Duodenal mucosa (tissue), 2 donors: Measurements from ENCODE around the gene RGS10.
"Not testable (repeated sequence)": the region's sequence is repeated elsewhere in the genome, so short reads cannot be mapped to it uniquely, and the experiment has no call there.

Source experiments
- H3K27ac ChIP-seq: one replicate; pipeline ENCODE4 v1.7.0; 2013; ENCODE audit warnings: low read depth, low read length
- H3K27me3 ChIP-seq, 2 donors: one replicate each; pipeline ENCODE4 v1.7.0; 2013; ENCODE audit warnings: low read length in 2 of 2, control low read depth in 1 of 2; ENCODE audit not compliant: insufficient read depth in 2 of 2, control insufficient read depth in 1 of 2
- H3K36me3 ChIP-seq, 2 donors: one replicate each; pipeline ENCODE4 v1.7.0; 2013; ENCODE audit warnings: low read length in 2 of 2, control low read depth in 1 of 2; ENCODE audit not compliant: insufficient read depth in 2 of 2, control insufficient read depth in 1 of 2
- H3K4me1 ChIP-seq, 2 donors: one replicate each; pipeline ENCODE4 v1.7.0; 2013; ENCODE audit warnings: low read length in 2 of 2, control low read depth in 1 of 2; ENCODE audit not compliant: insufficient read depth in 2 of 2, control insufficient read depth in 1 of 2
- H3K4me3 ChIP-seq, 2 donors: one replicate each; pipeline ENCODE4 v1.7.0; 2013; ENCODE audit warnings: low read length in 2 of 2, low read depth in 1 of 2
- H3K9ac ChIP-seq, 2 donors: one replicate each; pipeline ENCODE4 v1.7.0; 2013; ENCODE audit warnings: low read length in 2 of 2, low read depth in 1 of 2
- H3K9me3 ChIP-seq, 2 donors: one replicate each; pipeline ENCODE4 v1.7.0; 2013; ENCODE audit warnings: low read length in 2 of 2, control low read depth in 1 of 2; ENCODE audit not compliant: control insufficient read depth in 1 of 2

RGS10 gene, protein sequence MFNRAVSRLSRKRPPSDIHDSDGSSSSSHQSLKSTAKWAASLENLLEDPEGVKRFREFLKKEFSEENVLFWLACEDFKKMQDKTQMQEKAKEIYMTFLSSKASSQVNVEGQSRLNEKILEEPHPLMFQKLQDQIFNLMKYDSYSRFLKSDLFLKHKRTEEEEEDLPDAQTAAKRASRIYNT

DNA sequence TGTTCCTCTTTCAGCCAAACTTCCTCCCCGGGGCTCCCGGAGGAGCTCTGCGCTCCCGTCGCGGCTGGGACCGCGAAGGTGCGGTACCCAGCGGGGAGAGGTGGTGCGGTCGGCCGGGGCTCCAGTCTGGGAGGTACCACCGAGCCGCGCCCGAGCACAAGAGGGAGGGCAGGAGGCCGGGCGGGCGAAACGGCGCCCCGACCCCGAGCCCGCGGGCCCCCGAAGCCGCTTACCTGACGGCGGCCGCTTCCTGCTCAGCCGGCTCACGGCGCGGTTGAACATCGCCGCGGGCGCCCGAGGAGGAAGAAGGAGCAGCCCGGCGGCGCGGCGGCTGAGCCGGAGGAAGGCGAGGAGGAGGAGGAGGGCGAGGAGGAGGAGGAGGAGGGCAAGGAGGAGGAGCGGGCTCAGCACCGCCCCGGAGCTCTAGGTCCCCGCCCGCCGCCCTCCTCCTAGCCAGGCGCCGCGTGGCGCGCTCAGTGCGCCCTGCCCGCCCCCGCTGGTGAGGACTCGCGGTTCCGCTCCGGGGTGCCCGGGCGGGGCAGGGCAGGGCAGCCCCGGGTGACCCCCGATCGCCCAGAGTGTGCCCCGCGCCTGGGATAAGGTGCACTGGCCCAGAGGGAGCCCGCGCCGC lies at the start of gene RGS10:
Gene RGS10 (minus strand): TSS at position 363 of the 631 bp plus-strand sequence. CDS start 81 bp downstream, at position 282.
- no peaks in the 10 kb centered on the region for H3K27me3 ChIP-seq
- H3K9me3 ChIP-seq: no peaks in the 10 kb centered on the region
- peak within 1 kb of the TSS; percentile 49 for H3K27ac ChIP-seq
- peak within 1 kb of the TSS; percentile 76 to 81 for H3K4me3 ChIP-seq
- H3K36me3 ChIP-seq: no peaks in the 10 kb centered on the region
- peak within 1 kb of the TSS; percentile 56 to 84 for H3K9ac ChIP-seq
- H3K4me1 ChIP-seq: peaks cover 12 to 20% of the 10 kb centered on the region in 2 donors

DNA sequence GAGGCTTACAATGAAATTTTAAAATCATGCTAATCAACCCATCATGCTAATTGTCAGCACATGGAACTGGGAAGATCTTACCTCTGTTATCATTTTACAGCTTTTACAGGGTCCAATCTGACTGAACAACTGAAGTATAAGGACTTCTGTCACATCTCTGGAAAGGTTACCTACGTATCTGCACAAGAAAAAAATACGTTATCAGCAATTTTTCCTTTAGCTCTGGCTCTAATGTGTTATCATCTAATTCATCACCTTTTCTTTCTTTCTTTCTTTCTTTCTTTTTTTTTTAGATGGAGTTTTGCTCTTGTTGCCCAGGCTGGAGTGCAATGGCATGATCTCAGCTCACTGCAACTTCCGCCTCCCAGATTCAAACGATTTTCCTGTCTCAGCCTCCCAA lies 45.6 kb upstream of the RGS10 start:
- Histone ChIP-seq H3K9me3 (no peaks in the 10 kb centered on the region), H3K27me3 (no peaks in the 10 kb centered on the region), H3K27ac (no peak overlapping the region), H3K9ac (no peak overlapping the region), H3K4me1 (peaks cover 15% of the 10 kb centered on the region in 2 donors), H3K36me3 (peaks cover 28 to 34% of the 10 kb centered on the region in 2 donors), H3K4me3 (no peak overlapping the region)

DNA sequence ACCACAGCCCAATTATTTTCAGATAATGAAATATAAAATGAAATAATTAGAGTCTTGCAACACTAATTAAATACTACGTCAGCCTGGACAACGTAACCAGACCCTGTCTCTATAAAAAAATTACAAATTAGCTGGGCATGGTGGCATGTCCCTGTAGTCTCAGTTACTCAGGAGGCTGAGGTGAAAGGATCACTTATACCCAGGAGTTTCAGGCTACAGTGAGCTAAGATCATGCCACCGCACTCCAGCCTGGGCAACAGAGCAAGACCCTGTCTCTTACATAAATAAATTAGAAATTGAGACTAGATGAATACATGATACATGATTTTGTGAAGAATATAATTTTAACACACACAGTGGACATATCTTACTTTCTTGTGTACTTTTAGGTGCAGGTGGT lies 35.8 kb upstream of the RGS10 start:
- Histone ChIP-seq H3K9ac (no peak overlapping the region), H3K36me3 (peaks cover 42 to 60% of the 10 kb centered on the region in 2 donors), H3K9me3 (no peaks in the 10 kb centered on the region), H3K27ac (no peak overlapping the region), H3K27me3 (no peaks in the 10 kb centered on the region), H3K4me3 (no peak overlapping the region), H3K4me1 (no peaks in the 10 kb centered on the region)

DNA sequence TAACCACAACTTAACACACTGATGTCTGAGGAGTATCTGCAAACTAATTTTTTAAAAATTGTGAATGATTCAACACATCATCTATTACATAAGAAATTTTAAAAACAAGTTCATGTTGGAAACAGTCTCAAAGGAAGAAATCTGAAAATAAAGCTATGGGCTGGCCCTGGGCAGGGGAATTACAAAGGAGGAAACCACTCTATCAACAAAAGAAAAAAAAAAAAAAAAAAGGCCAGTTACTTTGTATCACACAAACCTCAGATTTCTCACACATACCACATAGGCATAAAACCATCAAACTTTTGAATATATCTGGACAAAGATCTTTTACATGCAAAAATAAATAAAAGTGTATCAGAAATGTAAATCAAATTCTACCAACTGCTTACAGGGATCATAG lies 33.5 kb upstream of the RGS10 start:
- Histone ChIP-seq H3K4me1 (no peaks in the 10 kb centered on the region), H3K27ac (no peak overlapping the region), H3K9ac (no peak overlapping the region), H3K36me3 (peaks cover 37 to 66% of the 10 kb centered on the region in 2 donors), H3K9me3 (no peaks in the 10 kb centered on the region), H3K27me3 (no peaks in the 10 kb centered on the region), H3K4me3 (no peak overlapping the region)

DNA sequence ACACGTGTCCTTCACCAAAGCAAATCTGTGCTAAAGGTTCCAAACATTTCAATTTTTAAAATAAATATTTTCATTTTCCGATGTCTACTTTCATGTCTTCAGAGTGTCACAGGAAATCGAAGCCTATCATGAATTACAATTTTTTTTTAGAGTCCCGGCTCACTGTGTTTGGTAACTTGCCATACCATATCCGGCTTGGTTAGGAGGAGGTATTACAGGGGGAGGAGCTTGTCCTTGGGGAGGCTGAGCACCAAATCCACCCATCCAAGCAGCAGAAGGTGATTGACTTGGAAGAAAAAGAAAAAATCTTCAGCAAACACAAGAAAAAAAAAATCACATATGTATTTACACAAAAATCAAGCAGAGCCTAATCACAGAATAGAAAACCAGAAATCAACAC lies 33.0 kb upstream of the RGS10 start:
- Histone ChIP-seq H3K4me1 (no peaks in the 10 kb centered on the region), H3K9ac (no peak overlapping the region), H3K4me3 (no peak overlapping the region), H3K27me3 (no peaks in the 10 kb centered on the region), H3K27ac (no peak overlapping the region), H3K36me3 (peaks cover 37 to 66% of the 10 kb centered on the region in 2 donors), H3K9me3 (no peaks in the 10 kb centered on the region)

DNA sequence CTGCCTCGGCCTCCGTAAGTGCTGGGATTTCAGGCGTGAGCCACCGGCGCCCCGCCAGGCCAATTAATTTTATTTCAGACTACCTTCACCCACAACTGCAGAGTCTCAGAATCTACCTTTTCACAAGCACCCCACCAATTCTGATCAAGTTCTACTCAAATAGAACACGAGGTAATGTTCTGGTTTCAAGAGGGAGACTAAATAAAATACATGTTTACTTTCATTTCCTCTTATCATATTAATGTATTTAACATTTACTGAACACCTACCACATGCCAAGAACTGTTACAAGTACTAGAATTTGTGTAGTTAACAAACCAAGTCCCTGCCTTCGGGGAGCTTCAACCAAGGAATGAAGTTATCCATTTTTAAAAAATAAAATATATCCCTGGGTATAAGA lies 25.5 kb upstream of the RGS10 start:
- Histone ChIP-seq H3K4me1 (no peaks in the 10 kb centered on the region), H3K36me3 (peaks cover 0 to 11% of the 10 kb centered on the region in 2 donors), H3K27ac (no peak overlapping the region), H3K27me3 (no peaks in the 10 kb centered on the region), H3K9me3 (no peaks in the 10 kb centered on the region), H3K4me3 (no peak overlapping the region), H3K9ac (no peak overlapping the region)

DNA sequence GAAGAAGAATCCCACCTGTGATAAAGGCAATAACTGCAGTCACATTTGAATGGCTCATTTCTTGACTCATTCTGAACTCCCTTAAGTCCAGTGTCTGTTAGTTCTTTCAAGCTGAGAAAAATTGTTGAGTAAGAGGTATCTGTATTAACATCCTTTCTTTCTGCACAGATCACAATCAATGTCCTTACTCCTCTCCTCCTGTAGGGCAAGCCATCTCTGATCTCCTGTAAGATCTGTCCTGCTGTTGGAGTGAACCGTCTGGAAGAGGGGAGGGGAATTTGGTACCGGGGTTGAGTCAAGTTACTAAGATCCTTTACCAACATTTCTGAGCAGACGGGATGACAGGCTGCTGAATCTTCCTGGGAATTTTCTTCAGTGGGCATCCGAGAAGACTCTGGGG lies 19.6 kb upstream of the RGS10 start:
- H3K27ac ChIP-seq: no peak overlapping the region
- no peaks in the 10 kb centered on the region for H3K4me1 ChIP-seq
- no peak overlapping the region for H3K4me3 ChIP-seq
- no peaks in the 10 kb centered on the region for H3K27me3 ChIP-seq
- H3K9ac ChIP-seq: no peak overlapping the region
- no peaks in the 10 kb centered on the region for H3K9me3 ChIP-seq
- H3K36me3 ChIP-seq: no peaks in the 10 kb centered on the region

DNA sequence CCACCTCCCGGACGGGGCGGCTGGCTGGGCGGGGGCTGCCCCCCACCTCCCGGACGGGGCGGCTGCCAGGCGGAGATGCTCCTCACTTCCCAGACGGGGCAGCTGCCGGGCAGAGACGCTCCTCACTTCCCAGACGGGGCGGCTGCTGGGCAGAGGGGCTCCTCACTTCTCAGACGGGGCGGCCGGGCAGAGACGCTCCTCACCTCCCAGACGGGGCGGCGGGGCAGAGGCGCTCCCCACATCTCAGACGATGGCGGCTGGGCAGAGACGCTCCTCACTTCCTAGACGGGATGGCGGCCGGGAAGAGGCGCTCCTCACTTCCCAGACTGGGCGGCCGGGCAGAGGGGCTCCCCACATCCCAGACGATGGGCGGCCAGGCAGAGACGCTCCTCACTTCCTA lies 17.0 kb upstream of the RGS10 start:
- not testable (repeated sequence) for H3K9ac ChIP-seq, H3K4me3 ChIP-seq, H3K27ac ChIP-seq, H3K36me3 ChIP-seq, H3K9me3 ChIP-seq, H3K4me1 ChIP-seq, H3K27me3 ChIP-seq

DNA sequence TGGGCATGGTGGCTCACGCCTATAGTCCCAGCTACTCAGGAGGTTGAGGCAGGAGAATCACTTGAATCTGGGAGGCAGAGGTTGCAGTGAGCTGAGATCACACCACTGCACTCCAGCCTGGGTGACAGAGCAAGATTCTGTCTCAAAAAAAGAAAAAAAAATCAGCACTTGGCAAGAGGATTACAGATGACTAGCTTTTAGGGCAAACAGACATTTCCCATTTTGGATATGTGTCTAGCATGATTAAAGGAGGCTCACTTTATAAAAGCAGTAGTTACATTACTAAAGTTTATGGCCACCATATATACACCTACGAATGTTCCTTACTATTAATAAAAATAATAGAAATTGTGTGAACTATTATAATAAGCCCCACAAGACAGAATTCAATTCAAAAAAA lies 13.6 kb upstream of the RGS10 start:
- H3K4me3 ChIP-seq, H3K4me1 ChIP-seq, H3K27ac ChIP-seq, H3K9me3 ChIP-seq, H3K9ac ChIP-seq, H3K36me3 ChIP-seq, H3K27me3 ChIP-seq: not testable (repeated sequence)

DNA sequence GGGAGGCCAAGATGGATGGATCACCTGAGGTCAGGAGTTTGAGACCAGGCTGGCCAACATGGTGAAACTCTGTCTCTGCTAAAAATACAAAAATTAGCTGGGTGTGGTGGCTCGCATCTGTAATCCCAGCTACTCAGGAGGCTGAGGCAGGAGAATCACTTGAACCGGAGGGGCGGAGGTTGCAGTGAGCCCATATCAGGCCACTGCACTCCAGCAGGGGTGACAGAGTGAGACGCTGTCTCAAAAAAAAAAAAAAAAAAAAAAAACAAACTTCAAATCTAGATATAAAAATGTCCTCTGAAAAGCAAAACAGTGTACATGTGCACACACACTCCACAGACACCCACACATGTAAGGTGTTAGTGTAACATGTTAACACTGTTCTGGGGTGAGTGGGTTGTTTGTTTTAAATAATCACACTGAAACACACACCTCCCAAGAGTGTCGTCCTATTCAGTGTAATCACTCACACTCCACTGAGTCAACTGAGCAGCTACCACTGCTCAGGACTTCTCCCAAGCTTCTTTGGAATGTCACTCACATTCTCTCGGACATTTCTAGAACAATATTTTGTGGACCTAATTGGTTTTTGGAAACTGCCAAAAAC lies 12.8 kb upstream of the RGS10 start:
- Histone ChIP-seq H3K27ac (no peak overlapping the region), H3K9me3 (no peaks in the 10 kb centered on the region), H3K9ac (no peak overlapping the region), H3K36me3 (no peaks in the 10 kb centered on the region), H3K4me3 (no peak overlapping the region), H3K4me1 (no peaks in the 10 kb centered on the region), H3K27me3 (no peaks in the 10 kb centered on the region)
